GM19324 (cell line): ENCODE measurements around the gene NR5A1.

Experiments used
- ATAC-seq: cut with Tn5 transposase; IDR thresholded peaks from one replicate; pipeline ENCODE4 v1.9.1; 2021; ENCODE audit warnings: mild to moderate bottlenecking, moderate library complexity; ENCODE audit not compliant: unreplicated experiment, low FRiP score

Gene NR5A1

DNA sequence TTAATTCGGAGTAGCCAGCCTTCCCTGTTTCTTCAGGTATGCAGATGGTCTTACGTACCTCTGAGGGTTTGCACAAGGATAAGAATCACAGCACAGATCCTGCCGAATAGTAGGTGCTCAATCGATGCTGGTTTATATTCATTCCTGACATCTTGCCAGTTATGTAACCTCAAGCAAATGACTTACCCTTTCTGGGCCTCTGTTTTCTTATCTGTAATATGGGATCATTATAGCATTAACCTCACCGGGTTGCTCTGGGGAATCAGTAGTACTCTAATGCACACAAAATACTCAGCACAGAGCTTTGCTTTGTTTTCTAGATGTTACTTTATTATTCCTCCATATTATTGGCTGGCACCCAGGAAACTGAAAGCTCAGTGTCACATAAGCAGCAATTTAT, 7.7 kb upstream of the NR5A1 start:
- no peak for ATAC-seq

- no peak for ATAC-seq
Measured at GRCh38 chr9:124514125-124514524, 6.9 kb upstream of the NR5A1 start.

DNA sequence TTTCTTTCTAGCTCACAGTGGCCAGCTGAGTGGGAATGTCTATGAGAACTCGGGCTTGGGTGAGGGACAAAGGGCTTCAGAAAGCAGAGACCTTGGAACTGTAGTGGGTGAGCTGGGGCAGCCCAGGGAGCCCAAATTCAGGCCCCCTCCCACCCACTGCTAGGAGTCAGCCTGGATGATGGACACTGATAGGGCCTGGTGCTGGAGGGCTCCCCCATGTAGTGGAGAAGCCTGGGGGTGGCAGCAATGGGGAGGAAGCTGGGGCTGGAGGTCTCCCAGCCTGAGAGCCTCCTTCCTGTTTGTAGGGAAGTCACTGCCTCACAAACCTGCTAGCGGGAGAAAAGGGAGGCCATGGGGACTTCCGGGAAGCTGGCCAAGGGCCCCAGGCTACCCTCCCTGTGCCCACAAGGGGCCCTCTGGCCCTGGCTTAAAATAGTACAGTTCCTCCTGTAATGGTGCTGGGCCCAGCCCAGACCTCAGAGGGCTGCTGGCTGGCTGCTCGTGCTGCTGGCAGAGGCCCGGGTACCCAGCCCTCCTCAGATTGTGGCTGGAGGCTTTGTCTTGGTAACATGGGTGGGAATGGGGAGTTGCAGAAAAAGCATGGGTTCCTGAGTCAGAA, 6.3 kb upstream of the NR5A1 start:
- no peak for ATAC-seq

DNA sequence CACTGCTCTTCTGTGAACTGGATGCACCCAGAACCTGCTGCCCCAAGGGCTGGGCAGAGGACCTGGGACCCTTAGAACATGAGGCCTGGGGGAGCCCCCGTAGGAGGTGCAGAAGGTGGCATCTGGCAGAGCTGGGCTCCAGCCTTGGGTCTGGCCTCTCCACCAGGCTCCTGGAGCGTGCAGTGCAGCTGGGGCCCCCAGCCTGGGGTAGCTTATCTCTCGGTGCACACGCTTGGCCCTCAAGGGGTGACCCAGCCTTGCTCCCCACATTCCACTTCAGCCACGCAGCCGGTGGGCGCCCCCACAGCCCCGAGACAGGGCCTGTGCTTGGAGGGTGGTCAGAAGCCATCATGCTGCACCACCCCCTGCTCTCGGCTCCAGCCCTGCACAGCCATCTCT, 5.6 kb upstream of the NR5A1 start:
- ATAC-seq = no peak

DNA sequence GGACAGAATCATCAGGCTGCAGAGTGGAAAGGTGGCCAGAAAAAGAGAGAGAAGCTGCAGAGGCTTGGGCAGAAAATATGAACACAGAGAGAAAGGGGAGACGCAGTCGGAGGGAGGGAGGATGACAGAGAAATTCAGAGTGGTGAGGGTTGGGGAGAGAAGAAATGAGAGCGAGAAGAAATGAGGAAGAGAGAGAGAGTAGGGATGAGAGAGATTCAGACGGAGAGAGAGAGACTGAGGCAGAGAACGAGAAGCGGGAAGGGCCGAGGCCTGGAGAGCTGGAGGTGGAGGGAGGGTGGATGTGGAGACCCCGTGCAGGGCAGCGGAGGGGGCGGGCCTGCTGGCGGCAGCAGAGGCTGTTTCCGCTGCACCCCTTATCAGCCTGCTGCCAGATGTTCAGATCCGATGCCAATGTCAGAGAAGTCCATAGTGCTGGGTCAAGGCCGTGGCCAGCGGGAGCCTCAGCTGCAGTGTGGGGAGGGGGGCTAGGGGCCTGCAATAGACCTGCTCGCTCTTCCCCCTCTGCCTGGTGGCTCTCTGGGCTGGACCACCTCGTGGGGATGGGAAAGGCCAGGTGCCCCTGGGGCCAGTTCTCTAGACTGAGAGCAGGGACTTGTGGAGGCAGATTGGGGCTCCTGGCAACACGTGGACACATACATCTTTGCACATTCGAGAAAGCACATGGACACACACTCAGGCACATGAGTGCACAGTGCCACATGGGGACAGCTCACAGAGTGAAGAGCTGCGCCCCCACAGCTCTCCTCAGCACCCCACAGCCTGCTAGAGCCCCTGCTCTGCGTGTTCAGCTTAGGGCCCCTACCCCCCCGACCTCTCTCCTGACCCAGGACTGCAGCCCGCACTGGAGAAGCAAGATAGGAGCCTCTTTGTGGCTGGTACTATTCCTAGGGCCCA, 4.9 kb upstream of the NR5A1 start:
- no peak for ATAC-seq

GRCh38 chr9:124511426-124511840, 4.2 kb upstream of the NR5A1 start:
- no peak for ATAC-seq

DNA sequence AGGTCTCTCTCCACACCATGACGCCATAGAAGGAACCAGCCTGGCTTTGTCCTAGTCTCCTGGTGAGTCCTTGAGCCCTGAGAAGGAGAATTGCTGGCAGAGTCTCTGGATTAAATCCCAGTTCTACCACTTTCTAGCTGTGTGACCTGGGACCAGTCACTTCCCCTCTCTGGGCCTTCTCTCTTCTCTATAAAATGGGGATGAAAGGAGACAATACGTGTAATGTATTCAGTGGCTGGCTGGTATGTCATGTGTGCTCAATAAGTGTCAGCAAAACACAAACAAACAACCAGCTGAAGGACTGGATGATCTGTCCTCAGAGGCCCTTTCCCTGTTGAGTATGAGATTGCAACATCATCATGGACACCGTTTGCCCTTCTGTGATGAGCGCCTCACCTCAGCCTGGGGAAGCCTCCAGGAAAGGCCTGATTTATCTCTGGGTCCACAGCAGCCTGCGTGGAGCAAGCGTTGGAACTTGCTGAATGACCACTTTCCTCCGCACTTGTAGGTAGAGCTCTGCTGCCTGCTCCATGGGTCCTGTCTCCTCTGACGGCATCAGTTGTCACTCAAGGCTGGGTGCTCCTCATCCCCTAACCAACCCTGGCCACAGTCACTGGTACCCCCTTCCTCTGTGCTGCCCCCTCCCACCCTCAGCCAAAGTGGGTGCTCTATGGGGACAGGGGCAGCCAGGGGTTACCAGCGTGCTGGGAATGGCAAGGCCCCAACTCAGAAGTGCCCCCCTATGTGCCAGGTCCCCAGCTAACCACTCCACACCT, 3.6 kb upstream of the NR5A1 start:
- ATAC-seq = no peak

GRCh38 chr9:124507880-124508423, 753 bp upstream of the NR5A1 start:
- no peak for ATAC-seq

DNA sequence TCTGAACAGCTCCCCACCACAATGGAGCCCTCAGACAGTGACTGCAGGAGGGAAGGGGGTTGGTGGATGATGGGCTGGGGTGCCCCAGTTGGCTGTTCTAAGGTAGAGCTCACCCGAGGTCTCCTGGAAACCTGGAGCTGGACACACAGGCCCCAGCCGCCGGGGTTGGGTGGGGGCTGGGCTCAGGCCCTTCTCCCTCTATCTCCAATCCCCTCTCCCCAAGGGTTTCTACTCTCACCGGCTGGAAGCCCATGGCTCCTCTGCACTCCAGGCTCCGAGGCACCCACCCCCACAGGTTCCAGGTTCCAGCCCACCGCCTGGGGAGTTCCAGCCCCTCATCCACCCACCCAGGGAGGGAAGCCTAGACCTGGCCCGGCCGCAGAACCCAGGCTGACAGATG, 766 bp downstream of the NR5A1 start:
- ATAC-seq = no peak

GRCh38 chr9:124505901-124506346, 1.3 kb downstream of the NR5A1 start:
- no peak for ATAC-seq

GRCh38 chr9:124505006-124505900, 1.9 kb downstream of the NR5A1 start:
- no peak for ATAC-seq

- ATAC-seq = no peak
Measured at GRCh38 chr9:124504530-124505005, 2.6 kb downstream of the NR5A1 start.

DNA sequence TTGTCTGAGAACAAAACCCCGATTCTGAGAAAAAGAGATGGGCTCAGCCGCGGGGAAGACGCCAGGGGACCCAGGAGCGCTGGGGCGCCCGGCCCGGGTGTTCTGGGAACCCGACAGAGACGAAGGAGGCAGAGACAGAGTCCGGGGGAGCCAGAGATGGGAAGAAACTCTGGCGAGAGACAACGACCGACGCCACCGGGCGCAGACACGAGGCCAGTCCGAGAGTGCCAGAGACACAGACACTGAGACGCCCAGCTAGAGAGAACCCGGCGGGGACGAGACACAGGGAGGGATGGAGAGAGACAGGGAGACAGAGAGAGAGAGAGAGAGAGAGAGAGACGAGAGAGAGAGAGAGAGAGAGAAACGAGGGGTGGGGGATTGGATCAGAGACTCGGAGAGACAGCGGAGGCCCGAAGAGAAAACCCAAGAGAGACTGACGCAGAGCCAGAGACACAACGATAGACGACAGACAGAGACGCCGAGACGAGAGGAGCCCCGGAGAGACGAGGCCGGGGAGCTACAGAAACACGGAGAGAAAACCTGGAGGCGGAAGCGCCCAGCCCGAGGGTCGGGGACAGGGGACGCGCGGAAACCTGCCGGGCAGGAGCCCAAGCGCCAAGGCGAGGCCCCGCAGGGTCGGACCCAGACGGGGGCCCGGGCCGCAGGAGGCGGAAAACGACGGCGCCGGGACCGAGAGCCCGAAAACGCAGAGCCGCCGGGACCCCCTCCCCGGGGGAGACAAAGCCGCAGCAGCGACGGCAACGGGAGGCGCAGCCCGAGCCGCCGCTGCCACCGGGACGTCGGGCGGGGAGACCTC, 3.3 kb downstream of the NR5A1 start:
- no peak for ATAC-seq

DNA sequence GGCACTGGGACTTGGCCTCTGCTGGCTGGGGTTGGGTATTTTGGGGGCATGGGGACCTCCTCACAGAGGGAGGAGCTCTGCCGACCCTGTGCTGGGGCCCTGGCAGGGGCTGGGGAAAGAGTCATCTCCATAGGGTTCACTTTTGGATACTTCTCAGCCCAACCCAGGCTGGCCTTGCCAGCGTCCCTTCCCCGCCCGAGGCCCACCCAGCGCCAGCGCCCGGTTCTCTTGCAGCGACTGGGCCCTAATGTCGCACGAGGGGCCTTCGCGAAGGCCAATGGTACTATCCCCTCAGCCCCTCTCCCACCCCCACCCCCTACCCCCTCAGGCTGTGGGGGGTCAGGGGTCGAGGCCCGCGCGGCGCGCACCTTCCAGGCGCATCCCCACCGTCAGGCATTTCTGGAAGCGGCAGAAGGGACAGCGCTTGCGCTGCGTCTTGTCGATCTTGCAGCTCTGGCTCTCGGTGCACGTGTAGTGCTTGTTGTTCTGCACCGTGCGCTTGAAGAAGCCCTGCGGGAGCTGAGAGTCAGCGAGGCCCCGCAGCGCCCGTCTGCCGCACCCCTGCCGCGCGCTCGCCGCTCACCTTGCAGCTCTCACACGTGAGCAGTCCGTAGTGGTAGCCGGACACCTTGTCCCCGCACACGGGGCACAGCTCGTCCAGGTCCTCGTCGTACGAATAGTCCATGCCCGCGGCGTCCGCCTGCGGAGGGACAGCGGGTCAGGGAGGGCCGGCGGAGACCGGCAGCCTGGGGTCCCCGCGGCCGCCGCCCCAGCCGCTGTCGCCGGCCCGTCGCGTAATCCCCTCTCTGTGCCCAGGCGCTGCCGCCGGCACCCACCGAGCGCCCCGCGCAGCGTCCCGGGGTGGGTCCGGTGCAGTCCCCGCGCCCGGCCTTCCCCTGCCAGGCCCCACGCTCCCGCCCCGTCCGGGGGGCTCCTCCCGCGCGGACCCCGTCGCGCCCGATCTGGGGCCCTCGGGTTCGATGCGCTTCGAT, 4.2 kb downstream of the NR5A1 start:
- ATAC-seq = no peak

DNA sequence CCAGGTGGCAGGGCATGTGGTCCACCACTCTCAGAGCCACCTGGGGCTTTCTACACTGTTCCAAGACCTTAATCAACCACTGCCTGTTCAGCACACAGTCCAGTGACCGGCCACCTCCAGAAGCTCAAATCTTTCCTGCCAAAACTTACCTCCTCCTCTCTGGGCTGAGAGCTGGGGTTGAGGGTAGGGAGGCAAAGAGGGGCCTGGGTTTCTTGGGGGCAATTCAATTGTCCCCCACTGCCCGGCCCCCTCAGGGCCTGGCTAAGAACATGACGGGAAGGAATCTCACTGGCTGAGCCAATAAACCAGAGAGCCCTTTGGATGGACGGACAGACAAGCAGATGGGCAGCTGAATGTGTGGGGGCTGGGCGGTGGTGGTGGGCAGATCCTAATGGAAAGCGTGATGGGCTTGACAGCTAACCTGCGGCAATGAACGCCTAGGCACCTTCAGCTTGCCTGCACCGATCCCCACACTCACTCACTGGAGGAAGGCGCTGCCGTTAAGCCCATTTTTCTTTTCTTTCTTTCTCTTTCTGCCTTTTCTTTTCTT, 5.4 kb downstream of the NR5A1 start:
- no peak for ATAC-seq

DNA sequence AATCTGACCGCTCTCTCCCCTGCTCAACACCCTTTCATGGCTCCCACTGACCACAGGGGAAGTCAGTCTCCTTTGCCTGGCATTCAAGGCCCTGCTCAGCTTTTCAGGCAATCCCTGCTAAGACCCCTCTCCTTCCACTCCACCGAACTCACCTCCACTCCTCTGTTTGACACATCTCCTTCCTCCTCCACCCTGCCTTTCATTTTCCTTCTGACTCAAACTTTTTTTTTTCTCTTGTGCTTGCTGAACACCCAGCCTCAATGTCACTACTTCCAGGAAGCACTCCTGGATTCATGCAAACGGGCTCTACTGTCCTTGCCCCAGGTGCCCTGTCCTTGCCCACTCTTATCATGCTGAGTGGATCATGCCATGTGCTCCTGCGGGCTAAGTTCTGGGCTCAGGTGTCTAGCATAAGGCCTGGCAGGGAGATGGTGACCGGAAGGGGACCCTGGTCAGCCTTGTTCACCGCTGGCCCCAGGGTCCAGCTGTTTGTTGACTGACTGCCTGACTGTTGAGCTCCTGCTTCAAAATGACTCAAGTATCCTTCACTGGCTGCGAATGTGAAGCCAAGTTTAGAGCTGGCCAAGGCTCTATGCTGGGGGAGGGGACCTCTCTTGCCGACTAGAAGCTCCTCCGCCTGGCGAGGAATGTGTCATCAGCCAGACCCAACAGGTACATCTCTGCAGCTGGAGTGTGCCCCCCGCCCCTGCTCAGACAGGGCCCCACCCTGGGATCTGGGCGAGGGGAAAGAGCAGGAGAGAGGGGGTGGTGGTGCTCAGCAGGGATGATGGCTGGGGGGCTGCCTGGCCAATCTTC, 6.2 kb downstream of the NR5A1 start:
- ATAC-seq = no peak
